ENCODE data around the gene TECR.
"Not testable (repeated sequence)": the region's sequence is repeated elsewhere in the genome, so short reads cannot be mapped to it uniquely, and the experiment has no call there.

Gene TECR

DNA sequence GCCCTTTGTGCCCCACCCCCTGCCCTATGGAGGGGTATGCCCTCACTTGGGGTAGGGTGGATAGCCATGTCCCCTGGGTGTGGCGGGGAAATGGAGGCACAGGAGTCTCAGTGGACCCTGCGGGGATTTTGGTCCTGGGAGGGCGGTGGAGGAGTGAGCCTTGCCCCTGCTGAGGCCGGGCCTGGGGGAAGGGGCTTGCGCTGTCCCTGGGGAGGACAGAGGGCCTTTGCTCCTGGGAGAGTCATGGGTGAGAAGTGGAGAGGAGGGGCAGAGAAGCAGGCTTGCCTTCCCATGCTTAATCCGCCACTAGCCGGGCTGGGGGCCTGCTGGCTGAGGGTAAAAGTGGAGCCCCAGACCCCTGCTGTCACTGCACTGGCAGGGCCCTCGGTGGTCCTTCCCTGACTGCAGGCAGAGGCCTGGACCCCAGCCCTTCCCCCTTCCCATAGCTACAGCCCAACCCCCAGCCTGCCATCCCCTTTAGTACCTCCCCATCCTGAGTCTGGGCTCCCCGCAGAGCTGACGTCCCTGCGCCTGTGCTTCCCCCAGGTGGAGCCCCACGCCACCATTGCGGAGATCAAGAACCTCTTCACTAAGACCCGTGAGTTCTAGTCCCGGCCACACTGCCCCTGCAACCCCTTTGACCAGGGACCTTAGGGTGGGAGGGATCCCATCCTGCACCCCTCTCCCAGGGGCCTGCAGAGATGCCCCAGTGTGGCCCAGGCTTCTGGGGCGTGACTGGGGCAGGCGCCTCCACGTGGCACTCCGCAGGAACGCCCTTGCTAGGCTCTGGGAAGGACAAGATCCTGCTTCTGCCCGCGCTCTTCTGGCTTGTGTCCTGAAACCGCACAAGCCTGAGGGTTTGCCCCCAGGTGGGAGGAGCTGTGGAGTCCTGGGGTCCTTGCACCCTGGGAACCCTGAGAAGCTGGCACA is 33.5 kb downstream of the TECR start:
- no peak for FAIRE-seq

DNA sequence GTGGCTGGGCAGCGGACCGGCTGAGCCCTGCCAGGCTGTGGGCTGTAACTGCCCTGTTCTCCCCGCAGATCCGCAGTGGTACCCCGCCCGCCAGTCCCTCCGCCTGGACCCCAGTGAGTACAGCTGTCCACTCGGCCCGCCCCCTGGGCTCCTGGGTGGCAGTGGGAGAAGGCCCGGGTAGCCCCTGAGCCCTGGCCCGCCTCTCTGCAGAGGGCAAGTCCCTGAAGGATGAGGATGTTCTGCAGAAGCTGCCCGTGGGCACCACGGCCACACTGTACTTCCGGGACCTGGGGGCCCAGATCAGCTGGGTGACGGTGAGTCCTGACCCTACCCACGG is 34.2 kb downstream of the TECR start:
- no peak for FAIRE-seq

DNA sequence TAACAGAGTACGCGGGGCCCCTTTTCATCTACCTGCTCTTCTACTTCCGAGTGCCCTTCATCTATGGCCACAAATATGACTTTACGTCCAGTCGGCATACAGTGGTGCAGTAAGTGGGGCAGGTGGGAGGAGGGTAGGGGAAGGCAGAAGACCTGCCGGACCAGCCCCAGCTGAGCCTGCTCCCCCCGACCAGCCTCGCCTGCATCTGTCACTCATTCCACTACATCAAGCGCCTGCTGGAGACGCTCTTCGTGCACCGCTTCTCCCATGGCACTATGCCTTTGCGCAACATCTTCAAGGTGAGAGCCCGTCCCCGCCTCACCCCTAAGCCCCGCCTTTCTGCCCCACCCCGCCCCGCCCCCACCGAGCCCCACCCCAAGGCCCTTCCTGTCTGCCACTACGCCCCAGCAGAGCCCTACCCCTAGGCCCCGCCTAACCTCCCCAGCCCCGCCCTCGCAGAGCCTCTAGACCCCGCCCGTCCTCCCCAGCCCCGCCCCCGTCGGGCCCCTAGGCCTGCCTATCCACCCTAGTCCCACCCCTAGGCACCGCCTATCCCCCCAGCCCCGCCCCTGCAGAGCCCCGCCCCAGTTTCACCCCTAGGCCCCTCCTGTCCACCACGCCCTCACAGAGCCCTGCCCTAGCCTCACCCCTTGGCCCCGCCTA is 34.7 kb downstream of the TECR start:
- no peak for FAIRE-seq

DNA sequence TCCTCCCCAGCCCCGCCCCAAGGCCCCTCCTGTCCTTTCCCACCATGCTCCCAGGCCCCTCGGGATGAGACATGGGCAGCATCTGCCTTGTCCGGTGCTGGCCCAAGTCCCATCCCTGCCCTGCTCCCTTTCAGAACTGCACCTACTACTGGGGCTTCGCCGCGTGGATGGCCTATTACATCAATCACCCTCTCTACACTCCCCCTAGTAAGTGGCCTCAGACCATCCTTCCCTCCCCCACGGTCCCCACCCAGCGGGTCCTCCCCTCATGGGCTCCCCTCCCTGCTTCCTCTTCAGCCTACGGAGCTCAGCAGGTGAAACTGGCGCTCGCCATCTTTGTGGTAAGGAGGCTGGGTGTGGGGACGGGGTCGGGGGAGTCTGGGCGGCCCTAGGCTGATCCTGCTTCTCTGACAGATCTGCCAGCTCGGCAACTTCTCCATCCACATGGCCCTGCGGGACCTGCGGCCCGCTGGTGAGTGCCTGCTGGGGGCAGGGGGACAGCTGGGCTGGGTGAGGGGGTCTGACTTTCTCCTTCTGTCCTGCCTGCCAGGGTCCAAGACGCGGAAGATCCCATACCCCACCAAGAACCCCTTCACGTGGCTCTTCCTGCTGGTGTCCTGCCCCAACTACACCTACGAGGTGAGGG is 35.4 kb downstream of the TECR start:
- not testable (repeated sequence) for FAIRE-seq

DNA sequence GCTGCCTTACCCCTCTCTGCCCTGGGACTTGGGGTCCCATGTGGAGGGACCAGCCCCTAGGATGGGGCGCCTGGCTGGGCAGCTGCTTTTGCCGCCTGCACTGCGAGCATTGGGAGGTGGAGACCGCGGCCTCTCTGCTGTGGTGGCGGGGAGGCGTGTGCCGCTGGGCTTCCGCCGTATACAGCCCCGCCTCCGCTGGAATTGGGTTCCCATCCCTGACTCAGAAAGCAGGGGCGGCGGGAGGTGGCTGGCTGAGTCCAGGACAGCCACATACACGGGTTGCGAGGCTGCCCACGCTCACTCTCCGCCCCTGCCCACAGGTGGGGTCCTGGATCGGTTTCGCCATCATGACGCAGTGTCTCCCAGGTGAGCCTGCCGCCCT is 35.9 kb downstream of the TECR start:
- FAIRE-seq, result no peak

DNA sequence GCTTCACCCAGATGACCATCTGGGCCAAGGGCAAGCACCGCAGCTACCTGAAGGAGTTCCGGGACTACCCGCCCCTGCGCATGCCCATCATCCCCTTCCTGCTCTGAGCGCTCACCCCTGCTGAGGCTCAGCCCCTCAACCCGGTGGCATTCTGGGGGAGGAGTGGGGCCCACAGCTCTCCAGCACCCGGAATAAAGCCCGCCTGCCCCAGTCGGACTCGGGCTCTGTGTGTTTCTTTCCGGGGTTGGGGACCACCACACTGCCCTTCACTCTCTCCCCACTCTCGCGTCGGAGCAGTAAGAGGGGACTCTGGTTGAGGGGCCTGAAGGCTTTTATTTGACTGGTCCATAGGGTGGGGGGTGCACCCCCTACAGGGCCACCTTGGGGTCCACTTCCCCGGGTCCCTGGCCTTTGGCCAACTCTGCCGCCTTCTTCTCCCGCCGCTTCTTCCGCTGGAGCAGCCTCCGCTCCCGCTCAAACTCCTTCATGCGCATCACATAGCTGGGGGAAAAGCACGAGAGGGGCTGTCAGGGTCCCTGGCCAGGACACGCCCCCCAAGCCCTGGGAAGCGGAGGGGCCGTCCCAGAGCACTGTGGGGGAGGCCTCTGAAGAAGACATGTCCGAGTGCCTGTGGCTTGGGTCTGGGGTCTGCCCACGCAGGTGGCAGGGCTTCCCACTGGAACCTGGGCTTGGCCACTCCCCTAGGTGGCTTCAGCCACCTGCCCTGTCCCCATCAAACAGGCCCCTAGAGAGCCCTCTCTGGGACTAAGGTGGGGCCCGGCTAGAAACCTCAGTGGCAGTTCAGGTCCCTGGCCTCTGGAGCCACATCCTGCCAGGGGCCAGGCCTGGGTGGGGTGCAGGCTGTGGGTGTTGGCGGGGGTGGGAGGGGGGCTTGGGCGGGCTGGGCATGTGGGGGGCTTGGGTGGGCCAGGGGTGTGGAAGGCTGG is 36.6 kb downstream of the TECR start:
- no peak for FAIRE-seq

DNA sequence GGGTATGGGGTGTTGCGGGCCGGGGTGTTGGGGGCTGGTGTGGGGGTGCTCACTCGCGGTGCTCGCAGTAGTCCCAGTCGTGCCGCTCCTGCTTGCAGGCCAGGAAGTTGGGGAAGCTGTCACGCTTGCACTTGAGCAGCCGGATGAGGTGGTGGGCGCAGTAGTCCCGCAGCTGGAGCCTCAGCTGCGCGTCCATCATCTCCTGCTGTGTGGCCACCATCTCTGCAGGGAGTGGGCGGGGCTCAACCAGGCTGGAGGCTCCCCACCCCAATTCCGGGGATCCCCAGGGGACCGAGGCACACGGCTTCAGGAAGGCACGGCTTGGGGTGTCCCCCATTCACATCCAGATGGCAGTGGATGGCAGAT is 37.3 kb downstream of the TECR start:
- no peak for FAIRE-seq

DNA sequence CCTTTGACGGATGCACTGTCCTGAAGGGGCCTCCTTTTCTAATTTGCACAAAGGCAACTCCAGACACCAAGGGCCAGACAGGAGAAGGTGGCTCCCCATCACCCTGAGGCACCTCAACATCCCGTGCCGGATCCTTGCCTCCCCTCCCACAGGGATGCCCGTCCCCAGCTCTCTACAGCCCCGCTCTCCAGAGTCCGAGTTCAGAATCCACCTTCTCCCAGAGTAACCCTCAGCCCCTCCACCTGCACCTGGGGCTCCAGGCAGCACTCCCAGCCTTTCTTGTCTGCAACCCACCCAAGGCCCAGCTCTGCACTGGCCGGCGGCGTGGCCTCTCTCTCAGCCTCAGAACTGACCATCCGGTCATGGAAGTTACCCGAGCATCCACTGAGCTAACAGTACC is 37.7 kb downstream of the TECR start:
- FAIRE-seq, result no peak

DNA sequence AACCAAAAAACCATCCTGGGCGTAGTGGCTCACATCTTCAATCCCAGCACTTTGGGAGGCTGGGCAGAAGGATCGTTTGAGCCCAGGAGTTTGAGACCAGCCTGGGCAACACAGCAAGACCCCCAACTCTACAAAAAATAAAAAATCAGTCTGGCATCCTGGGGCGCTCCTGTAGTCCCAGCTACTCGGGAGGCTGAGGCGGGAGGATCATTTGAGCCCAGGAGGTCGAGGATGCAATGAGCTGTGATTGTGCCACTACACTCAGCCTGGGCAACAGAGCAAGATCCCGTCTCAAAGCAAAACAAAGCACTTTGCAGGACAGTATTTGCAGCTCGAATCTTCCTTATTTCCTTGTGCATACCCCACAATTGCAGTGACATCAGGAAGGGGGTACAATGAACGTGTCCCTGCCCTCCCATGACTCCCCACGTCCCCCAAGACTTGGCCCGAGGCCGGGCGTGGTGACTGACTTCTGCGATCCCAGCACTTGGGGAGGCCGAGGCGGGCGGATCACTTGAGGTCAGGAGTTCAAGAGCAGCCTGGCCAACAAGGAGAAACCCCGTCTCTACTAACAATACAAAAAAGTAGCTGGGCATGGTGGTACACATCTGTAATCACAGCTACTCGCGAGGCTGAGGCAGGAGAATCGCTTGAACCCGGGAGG is 41.6 kb downstream of the TECR start:
- FAIRE-seq, result no peak

DNA sequence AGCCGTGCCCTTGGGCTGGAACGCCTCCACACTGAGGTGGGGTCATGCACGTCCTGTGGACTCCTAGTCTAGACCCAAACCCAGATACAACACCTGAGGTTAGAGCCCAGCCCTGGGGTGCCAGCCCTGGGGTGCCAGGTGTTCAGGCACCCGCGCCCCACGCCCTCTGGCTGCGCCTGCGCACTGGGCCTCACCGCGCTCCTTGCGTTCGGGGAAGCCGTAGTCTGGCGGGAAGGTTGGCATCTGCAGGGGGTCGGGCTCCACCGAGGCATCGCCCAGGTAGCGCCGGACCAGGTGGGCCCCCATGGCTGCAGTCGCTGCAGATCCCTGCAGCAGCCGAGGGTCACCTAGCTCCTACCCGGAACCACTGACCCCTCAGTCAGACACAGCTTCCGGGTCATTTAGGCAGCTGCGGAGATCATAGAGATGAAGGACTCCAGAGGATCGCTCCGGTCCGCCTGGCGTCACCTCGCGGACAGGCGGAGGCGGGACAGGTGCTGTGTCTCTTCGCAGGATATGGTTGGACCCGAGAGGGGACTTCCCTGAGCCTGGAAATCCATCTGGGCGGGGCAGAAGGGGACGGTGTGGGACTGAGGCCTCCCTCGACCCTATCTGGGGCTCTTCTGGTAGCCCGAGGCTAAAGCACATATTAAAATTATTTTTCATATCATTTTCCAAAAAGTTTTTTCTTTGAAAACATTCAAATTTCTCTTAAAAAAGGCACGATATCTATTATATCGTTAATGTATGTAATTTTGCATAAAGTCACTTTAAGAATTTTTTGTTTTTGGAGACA is 42.5 kb downstream of the TECR start, which contains the start of gene NDUFB7:
Gene NDUFB7, minus strand, starts transcription at position 372 of the 796 bp plus-strand sequence. Its CDS starts 66 bp downstream, at position 306.
- FAIRE-seq, result no peak

DNA sequence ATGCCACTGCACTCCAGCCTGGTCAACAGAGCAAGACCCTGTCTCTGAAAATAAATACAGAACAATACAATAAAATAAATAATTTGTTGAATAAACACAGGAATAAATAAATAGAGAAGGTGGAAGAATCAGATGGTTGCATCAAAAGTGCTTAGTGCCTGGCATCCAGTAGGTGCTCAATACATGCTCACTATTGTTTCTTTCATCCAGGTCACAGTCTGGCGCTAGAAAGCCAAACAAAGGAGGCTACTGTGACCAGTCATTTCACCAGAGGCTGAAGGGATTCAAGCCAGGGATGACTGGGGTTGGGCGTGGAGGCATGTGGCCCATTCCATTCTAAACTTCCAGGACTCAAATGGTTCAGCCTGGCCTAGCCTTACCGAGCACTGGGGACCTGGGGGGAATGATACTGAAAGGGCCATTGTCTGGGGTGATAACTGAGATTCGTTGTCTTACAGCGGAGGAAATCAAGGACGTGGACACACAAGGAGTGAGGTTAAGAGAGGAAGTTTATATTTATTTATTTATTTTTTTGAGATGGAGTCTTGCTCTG is 46.1 kb downstream of the TECR start:
- no peak for FAIRE-seq

DNA sequence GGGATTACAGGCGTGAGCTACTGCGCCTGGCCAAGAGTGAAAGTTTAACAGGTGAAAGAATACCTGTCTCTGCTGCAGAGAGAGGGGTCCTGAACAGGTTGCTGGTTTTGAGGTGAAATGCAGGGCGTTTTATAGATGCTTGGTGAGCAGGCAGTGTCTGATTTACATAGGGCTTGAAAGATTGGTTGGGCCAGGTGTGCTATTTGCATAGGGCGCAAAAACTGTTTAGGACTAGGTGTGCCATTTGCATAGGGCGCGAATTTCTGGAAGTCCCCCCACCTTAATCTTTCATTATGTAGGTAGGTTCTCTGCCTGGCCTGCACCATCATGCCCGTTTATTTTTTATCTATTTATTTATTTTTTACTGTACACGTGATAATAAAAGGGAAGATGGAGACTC is 47.0 kb downstream of the TECR start:
- FAIRE-seq, result no peak

DNA sequence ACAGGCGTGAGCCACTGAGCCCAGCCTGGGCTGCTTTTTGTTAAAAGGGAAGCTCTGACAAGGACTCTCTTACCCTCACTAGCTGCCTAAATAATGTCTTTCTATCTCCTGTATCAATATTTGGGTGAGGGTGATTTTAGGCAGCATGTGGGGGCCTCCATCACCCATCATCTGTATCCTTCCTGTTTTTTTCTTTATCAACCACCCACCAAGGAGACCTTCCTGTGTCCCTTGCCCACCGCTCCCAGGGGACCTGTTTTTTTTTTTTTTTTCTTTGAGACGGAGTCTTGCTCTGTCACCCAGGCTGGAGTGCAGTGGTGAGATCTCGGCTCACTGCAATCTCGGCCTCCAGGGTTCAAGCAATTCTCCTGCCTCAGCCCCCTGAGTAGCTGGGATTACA is 47.9 kb downstream of the TECR start:
- no peak for FAIRE-seq

DNA sequence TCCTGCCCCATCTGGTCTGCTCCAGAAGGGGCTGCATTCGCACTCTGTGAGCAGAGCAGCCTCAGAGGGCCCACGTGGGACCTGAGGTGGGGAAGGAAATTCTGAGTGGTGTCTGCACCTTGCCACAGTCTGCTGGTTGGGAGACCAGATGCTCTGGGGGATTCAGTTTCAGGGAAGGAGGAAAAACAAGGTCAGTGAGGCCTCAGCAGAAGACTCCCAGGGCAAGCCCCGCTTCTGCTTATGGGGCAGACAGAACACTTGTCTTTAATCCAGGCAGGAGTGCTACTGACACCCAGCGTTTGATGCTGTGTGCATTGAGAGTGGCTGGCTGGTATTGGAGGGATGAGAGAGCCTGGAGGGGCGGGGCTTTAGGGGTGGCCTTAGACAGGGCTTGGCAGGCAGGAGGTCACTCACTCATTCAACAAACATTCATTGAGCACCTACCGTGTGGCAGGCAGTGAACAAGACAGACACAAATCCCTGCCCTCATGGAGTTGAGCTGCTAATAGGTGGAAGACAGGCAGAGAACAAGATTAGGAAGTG is 48.6 kb downstream of the TECR start:
- no peak for FAIRE-seq

DNA sequence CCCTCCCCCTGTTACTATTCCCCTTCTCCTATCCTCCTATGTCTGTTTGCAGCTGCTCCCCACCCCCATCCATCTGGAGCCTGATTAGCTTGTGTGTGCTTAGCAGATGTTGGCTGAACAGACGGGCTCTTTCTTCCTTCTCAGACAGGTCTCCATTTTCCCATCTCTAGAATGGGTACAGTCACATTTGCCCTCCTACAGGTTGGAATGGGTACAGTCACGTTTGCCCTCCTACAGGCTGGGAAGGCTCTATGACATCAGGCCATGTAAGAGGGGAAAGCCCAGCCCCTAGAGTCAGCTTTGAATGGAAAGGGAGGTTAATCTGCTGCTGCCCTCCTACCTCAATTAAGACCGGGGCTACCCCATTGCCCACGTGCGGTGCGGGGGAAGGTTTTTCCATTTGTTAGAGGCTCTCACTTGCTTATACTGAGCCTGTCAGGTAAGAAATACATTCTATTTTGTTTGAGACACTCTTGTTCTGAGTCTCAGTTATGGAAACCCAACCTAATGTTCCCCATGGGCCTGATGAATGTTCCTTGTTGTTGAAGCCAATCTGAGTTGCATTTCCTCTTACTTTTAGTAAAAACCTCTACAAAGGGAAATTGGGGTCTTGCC is 51.3 kb downstream of the TECR start:
- FAIRE-seq, result no peak

DNA sequence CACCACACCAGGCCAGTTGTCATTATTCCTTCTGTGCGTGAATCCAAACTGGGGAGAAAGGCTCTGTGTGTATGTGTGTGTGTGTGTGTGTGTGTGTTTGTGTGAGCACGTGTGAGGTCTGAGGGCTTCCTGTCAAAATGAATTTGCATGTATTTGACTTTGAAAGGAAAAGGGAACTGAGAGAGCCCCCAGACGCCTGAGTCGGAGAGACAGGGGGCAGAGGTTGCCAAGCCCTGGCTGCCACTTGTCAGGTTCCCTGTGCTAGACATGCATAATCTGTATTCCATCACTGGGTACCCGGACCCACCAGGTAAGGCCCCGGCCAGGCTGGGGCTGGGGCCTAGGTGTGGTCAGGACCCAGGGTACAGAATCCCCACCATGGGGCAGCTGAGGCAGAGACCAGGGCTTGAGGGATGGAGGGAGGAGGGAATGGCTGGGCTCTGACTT is 53.5 kb downstream of the TECR start, which contains the start of gene CLEC17A:
Gene CLEC17A, plus strand, starts transcription at position 191 of the 447 bp plus-strand sequence. Its CDS starts 77 bp downstream, at position 268.
- FAIRE-seq, result no peak

DNA sequence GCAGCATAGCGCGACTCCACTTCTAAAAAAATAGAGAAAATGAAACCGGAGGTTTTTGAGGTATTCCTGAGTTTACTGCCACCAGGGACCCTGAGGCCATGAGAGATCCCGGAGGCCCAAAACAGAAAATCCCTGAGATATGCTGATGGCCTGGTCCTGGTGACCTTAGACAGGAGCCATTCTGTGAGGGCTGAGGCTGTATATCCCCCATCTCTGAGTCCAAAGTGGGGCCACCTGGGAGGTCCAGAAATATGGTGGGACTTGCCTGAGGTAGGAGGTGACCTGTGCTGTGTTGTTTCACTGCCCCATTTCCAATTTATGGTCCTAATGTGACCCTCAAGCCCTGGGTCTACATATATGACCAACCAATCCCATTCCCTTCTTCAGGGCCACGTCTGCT is 55.0 kb downstream of the TECR start:
- FAIRE-seq, result not testable (repeated sequence)

DNA sequence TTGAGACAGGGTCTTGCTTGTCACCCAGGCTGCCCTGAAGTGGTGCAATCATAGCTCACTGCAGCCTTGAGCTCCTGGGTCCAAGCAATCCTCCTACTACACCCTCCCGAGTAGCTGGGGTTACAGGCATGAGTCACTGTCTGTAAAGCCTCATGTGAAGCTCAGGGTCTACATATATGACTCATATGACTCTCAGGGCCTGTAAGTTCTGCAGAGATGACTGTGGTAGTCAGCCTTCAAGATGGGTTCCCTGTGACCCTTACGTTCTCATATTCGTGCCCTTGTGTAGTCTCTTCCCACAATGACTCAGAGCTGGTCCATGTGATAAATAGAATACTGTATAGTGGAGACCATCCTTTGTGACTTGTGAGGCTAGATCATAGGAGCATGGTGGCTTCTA is 55.8 kb downstream of the TECR start:
- not testable (repeated sequence) for FAIRE-seq

DNA sequence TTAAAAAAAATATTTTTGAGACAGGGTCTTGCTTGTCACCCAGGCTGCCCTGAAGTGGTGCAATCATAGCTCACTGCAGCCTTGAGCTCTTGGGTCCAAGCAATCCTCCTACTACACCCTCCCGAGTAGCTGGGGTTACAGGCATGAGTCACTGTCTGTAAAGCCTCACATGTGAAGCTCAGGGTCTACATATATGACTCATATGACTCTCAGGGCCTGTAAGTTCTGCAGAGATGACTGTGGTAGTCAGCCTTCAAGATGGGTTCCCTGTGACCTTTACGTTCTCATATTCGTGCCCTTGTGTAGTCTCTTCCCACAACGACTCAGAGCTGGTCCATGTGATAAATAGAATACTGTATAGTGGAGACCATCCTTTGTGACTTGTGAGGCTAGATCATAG is 60.0 kb downstream of the TECR start:
- FAIRE-seq, result not testable (repeated sequence)

DNA sequence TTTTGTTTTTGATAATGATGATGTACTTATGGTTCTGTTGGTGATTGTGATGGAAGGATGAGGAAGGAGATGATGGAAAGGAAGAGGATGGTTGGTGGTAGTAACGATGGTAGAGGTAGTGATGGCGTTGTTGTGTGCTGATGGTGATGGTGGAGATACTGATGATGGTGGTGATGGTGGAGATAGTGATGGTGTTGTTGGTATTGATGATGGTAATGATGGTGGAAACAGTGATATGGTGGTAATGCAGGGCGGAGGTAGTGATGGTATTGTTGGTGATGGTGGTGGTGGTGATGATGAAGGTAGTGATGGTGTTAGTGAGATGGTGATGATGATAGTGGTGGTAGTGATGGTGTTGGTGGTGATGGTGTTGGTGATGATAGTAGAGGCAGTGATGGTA is 66.2 kb downstream of the TECR start:
- no peak for FAIRE-seq
